ENCODE measurements around the gene MACROD2.

DNA sequence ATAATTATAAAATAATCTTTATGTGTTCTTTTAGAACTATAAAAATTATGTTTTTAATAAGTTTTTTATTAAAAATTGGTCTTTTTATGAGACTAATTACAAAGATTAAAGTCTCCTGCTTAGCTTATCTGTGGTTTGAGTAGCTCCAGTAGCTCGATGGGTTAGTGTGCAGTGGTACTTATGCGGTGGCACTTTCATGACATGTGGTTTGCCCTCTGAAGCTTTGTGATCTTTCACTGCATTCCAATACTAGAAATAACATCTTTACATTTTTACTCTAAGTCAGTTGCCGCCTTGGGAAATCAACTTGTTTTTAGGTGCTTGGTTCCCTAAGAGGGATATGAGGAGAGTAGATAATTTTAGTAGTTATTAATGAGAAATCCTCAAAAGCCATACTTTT, 1041.6 kb downstream of the MACROD2 start:
- TF ChIP-seq CTCF (IDR thresholded peaks at IDR 0.05) = no peak
- TF ChIP-seq POLR2A (IDR thresholded peaks at IDR 0.05) = no peak

All from body of pancreas (tissue), 4 donors.